ENCODE data around the gene XXYLT1.
A peak's percentile ranks its signal among the peaks of the same experiment; 100 is the strongest.
"Not testable (repeated sequence)": the region's sequence is repeated elsewhere in the genome, so short reads cannot be mapped to it uniquely, and the experiment has no call there.

XXYLT1 gene

GRCh38 chr3:195270817-195271409, at the start of gene XXYLT1:
Gene XXYLT1 (minus strand): TSS chr3:195271159. CDS start chr3:195271058, 101 bp downstream.
- DNase-seq (ENCODE audit: low read depth in 2 of 3, low spot score in 1 of 3), result peak; percentile 79 to 86 (median 82)

- no peak for DNase-seq (ENCODE audit: low read depth in 2 of 3, low spot score in 1 of 3)
Measured at GRCh38 chr3:195319060-195319459, 48.1 kb upstream of the XXYLT1 start.

GRCh38 chr3:195312714-195313113, 41.8 kb upstream of the XXYLT1 start:
- no peak for DNase-seq (ENCODE audit: low read depth in 2 of 3, low spot score in 1 of 3)

GRCh38 chr3:195307711-195308110, 36.8 kb upstream of the XXYLT1 start:
- no peak for DNase-seq (ENCODE audit: low read depth in 2 of 3, low spot score in 1 of 3)

- no peak for DNase-seq (ENCODE audit: low read depth in 2 of 3, low spot score in 1 of 3)
Measured at GRCh38 chr3:195306369-195306768, 35.4 kb upstream of the XXYLT1 start.

- DNase-seq (ENCODE audit: low read depth in 2 of 3, low spot score in 1 of 3), result no peak
Measured at GRCh38 chr3:195302431-195302830, 31.5 kb upstream of the XXYLT1 start.

- no peak for DNase-seq (ENCODE audit: low read depth in 2 of 3, low spot score in 1 of 3)
Measured at GRCh38 chr3:195297446-195297845, 26.5 kb upstream of the XXYLT1 start.

- no peak for DNase-seq (ENCODE audit: low read depth in 2 of 3, low spot score in 1 of 3)
Measured at GRCh38 chr3:195296662-195297061, 25.7 kb upstream of the XXYLT1 start.

GRCh38 chr3:195291121-195291520, 20.2 kb upstream of the XXYLT1 start:
- no peak for DNase-seq (ENCODE audit: low read depth in 2 of 3, low spot score in 1 of 3)

- DNase-seq (ENCODE audit: low read depth in 2 of 3, low spot score in 1 of 3), result not testable (repeated sequence)
Measured at GRCh38 chr3:195290643-195291042, 19.7 kb upstream of the XXYLT1 start.

- no peak for DNase-seq (ENCODE audit: low read depth in 2 of 3, low spot score in 1 of 3)
Measured at GRCh38 chr3:195286115-195286872, 15.3 kb upstream of the XXYLT1 start.

- no peak for DNase-seq (ENCODE audit: low read depth in 2 of 3, low spot score in 1 of 3)
Measured at GRCh38 chr3:195285372-195285771, 14.4 kb upstream of the XXYLT1 start.

GRCh38 chr3:195284842-195285241, 13.9 kb upstream of the XXYLT1 start:
- no peak for DNase-seq (ENCODE audit: low read depth in 2 of 3, low spot score in 1 of 3)

GRCh38 chr3:195282961-195283360, 12.0 kb upstream of the XXYLT1 start:
- no peak for DNase-seq (ENCODE audit: low read depth in 2 of 3, low spot score in 1 of 3)

- DNase-seq (ENCODE audit: low read depth in 2 of 3, low spot score in 1 of 3), result no peak
Measured at GRCh38 chr3:195274259-195274966, 3.5 kb upstream of the XXYLT1 start.

- peak; percentile 80 to 89 (median 87) for DNase-seq (ENCODE audit: low read depth in 2 of 3, low spot score in 1 of 3)
Measured at GRCh38 chr3:195271410-195272243, 668 bp upstream of the XXYLT1 start.

GRCh38 chr3:195270079-195270816, 711 bp downstream of the XXYLT1 start:
- DNase-seq (ENCODE audit: low read depth in 2 of 3, low spot score in 1 of 3), result peak; percentile 21 to 34 (median 25)

GRCh38 chr3:195269375-195270078, 1.4 kb downstream of the XXYLT1 start:
- no peak for DNase-seq (ENCODE audit: low read depth in 2 of 3, low spot score in 1 of 3)

- DNase-seq (ENCODE audit: low read depth in 2 of 3, low spot score in 1 of 3), result no peak
Measured at GRCh38 chr3:195268576-195269309, 2.2 kb downstream of the XXYLT1 start.
